Pancreas (tissue), 10 donors: Measurements from ENCODE around the gene IQCN. TPM values are rescaled to one million over a fixed set of nuclear protein-coding genes. Genes with fewer than 3 reads are reported as not detected.
A peak's percentile ranks its signal among the peaks of the same experiment; 100 is the strongest.

Experiments used
- ATAC-seq, 4 donors: fragments of 200-7000 bp; cut with Tn5 transposase; one replicate each; pipeline versions ENCODE4 v1.8.0 to v1.9.1; 2020; ENCODE audit warnings: mild to moderate bottlenecking in 4 of 4, moderate library complexity in 4 of 4
- DNase-seq, 6 donors: peaks; one replicate each; pipeline ENCODE4 v3.0.0-alpha.2; 2020
- FAIRE-seq: peaks from 2 replicates; lab custom pipeline; 2012; peaks lifted over from hg19 to GRCh38; lab: Jason Lieb, UNC
- H3K27ac ChIP-seq, 4 donors: fragments of 200-600 bp; sonication (generic); 1 replicate in 3 of 4; 2 replicates in 1 of 4; pipeline versions ENCODE4 v1.5.0 to v1.8.0; 2020
- H3K27me3 ChIP-seq, 4 donors: fragments of 200-600 bp; one replicate each; pipeline ENCODE4 v1.8.0; 2021
- H3K36me3 ChIP-seq, 3 donors: fragments of 200-600 bp; sonication (generic) in 1 of 3; one replicate each; pipeline versions ENCODE4 v1.5.0 to v1.8.0; 2020 to 2021
- H3K4me1 ChIP-seq, 3 donors: fragments of 200-600 bp; one replicate each; pipeline ENCODE4 v1.8.0; 2021
- H3K4me3 ChIP-seq, 4 donors: fragments of 200-600 bp; sonication (generic) in 2 of 4; one replicate each; pipeline versions ENCODE4 v1.5.0 to v1.8.0; 2020 to 2021
- H3K9me3 ChIP-seq, 4 donors: fragments of 200-600 bp; one replicate each; pipeline ENCODE4 v1.8.0; 2021
- WGBS, 2 donors: extraction: QIAGEN DNeasy Blood & Tissue Kit; methylation state at CpG; one replicate each; pipeline ENCODE4 v1.1.7; 2013; 5-methylcytosine and 5-hydroxymethylcytosine counted together
- intact Hi-C, 3 donors: fragments of 100-400 bp; cut with DNase I; formaldehyde crosslinking; loops; one replicate each; pipeline versions ENCODE4 v1.11.1 to v1.14.2; 2022
- polyA plus RNA-seq, 2 donors: library from polyadenylated mRNA; stranded (reverse); fragments of 200-250 nt; gene quantifications; one replicate each; pipeline ENCODE4 v1.2.3, GENCODE V29; 2013
- total RNA-seq, 6 donors: library from RNA; stranded (reverse); fragmentation: NEBNext Ultra II Directional in 4 of 6; extraction: Animal tissue kit (Norgen Biotek cat#: 25700) in 4 of 6; gene quantifications; one replicate each; pipeline versions ENCODE4 v1.2.1 to v1.2.4, GENCODE V29; 2021 to 2023
- TF ChIP-seq, protein P1 (sequence below), 4 donors: fragments of 200-600 bp; sonication (generic) in 3 of 4; IDR thresholded peaks; one replicate each; pipeline versions ENCODE4 v1.5.0 to v1.8.0; 2021; ENCODE audit warnings: antibody characterized with exemption in 4 of 4
- donor health status: healthy with polysubstance abuse.
- donor health status: DM: no; HTN: no; CAD: no; lungs with moderate emphysema.
- donor health status: DM: no; HTN: no; CAD: no.
- donor health status: control.
- donor health status: control.
- donor health status: Bipolar disorder and iron deficiency.
- donor health status: DM: yes; HTN: yes; CAD: no.
- donor health status: DM: no; HTN: no; CAD: no.
- donor health status: DM: no; HTN: no; CAD: no.
- donor health status: DM: yes; HTN: yes; CAD: no.

Gene IQCN, protein sequence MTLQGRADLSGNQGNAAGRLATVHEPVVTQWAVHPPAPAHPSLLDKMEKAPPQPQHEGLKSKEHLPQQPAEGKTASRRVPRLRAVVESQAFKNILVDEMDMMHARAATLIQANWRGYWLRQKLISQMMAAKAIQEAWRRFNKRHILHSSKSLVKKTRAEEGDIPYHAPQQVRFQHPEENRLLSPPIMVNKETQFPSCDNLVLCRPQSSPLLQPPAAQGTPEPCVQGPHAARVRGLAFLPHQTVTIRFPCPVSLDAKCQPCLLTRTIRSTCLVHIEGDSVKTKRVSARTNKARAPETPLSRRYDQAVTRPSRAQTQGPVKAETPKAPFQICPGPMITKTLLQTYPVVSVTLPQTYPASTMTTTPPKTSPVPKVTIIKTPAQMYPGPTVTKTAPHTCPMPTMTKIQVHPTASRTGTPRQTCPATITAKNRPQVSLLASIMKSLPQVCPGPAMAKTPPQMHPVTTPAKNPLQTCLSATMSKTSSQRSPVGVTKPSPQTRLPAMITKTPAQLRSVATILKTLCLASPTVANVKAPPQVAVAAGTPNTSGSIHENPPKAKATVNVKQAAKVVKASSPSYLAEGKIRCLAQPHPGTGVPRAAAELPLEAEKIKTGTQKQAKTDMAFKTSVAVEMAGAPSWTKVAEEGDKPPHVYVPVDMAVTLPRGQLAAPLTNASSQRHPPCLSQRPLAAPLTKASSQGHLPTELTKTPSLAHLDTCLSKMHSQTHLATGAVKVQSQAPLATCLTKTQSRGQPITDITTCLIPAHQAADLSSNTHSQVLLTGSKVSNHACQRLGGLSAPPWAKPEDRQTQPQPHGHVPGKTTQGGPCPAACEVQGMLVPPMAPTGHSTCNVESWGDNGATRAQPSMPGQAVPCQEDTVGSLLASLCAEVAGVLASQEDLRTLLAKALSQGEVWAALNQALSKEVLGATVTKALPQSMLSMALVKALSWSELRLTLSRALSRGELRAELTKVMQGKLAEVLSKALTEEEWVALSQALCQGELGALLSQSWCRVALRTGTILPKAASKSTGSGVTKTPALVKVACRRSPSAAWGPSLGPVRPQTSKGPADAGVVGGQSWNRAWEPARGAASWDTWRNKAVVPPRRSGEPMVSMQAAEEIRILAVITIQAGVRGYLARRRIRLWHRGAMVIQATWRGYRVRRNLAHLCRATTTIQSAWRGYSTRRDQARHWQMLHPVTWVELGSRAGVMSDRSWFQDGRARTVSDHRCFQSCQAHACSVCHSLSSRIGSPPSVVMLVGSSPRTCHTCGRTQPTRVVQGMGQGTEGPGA (N-terminal part only)
- total RNA-seq (1 to 10 TPM; 1.0 to 5.6 (median 1.6) TPM), polyA plus RNA-seq (10 to 100 TPM; 14.7 to 25.3 TPM)

DNA sequence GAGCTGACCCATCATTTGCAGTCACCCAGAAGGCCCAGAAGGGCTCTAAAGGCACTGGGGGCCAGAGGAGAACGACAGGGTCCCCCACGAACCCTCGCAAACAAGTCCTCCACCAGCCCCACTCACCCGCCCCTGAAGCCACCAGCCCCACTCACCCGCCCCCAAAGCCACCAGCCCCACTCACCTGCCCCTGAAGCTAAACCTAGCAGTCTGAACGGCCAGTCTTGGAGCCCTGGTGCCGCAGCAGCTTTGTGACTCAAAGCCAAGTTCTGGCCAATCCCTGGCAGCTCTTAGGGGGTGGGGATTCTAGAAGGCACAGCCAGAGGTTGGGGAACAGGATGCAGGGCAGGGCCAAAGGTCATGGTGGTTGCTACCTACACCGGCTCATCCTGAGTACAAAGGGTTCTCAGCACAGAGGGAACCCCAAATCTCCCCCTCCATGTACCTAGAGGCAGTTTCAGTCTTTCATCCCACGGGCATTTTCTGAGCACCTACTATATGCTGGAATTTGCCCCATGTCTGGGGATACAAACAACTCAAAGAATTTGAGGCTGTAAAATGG, at the start of gene IQCN:
Gene IQCN (minus strand): TSS at position 234 of the 562 bp plus-strand sequence. CDS start 4,974 bp downstream, outside the sequence.
- H3K4me1 ChIP-seq: peaks cover 13 to 44% (median 29%) of the 10 kb centered on the region in 3 donors
- H3K27ac ChIP-seq: peak within 1 kb of the TSS; percentile 42 to 80 (median 74)
- no peaks in the 10 kb centered on the region for H3K9me3 ChIP-seq
- FAIRE-seq: no peak
- TF ChIP-seq, protein P1, sequence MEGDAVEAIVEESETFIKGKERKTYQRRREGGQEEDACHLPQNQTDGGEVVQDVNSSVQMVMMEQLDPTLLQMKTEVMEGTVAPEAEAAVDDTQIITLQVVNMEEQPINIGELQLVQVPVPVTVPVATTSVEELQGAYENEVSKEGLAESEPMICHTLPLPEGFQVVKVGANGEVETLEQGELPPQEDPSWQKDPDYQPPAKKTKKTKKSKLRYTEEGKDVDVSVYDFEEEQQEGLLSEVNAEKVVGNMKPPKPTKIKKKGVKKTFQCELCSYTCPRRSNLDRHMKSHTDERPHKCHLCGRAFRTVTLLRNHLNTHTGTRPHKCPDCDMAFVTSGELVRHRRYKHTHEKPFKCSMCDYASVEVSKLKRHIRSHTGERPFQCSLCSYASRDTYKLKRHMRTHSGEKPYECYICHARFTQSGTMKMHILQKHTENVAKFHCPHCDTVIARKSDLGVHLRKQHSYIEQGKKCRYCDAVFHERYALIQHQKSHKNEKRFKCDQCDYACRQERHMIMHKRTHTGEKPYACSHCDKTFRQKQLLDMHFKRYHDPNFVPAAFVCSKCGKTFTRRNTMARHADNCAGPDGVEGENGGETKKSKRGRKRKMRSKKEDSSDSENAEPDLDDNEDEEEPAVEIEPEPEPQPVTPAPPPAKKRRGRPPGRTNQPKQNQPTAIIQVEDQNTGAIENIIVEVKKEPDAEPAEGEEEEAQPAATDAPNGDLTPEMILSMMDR (IDR thresholded peaks at IDR 0.05): no peak
- DNase-seq: peak in 5 of 6 donors; percentile 41 to 77 (median 65)
- intact Hi-C loops: no loop called here
- 68 to 79% methylated on average over 9 of the region's 9 CpGs for WGBS, 2 donors
- peaks cover 2 to 18% (median 2%) of the 10 kb centered on the region in 3 donors for H3K36me3 ChIP-seq
- H3K27me3 ChIP-seq: no peaks in the 10 kb centered on the region
- ATAC-seq: peak in 3 of 4 donors; percentile 0 to 17 (median 1)
- peak within 1 kb of the TSS in 1 of 4 donors; percentile 5 for H3K4me3 ChIP-seq

DNA sequence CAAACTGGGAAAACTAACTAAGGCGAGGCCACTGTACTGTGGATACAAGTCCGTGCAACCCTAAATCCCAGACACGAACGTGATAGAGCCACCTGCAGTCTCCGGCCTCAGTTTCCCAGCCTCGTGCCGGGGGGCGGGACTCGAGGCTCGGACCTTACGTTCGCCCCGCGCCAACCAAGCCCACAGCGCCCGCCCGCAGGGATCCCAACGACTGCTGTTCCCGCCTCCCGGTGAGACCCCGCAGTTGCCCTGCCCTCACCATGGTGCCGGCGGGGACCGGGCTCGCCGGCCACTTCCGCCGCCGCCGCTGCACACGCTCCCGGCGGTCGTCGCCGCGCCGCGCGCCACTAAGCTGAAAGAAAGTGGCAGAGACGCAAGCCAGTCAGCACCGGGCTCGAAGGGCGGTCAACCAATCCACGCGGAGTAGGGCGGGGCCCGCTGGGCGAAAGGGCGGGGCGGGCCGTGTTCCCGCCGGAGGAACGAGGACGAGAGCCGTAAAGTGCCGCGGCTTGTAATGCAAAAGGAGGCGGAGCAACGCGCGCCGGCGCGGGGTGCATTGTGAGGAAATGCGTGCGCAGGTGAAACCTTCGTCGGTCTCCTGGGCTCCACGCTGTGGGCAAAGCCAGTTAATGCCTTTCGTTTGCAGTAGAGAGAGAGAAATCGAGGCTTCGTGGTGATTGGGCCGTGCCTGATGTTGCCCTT, 48.7 kb upstream of the IQCN start, which contains the start of gene LSM4:
Gene LSM4 (minus strand): TSS at position 318 of the 702 bp plus-strand sequence. CDS start 56 bp downstream, at position 262.
- ATAC-seq: peak; percentile 93 to 99 (median 96)
- H3K27me3 ChIP-seq: no peaks in the 10 kb centered on the region
- H3K9me3 ChIP-seq: no peaks in the 10 kb centered on the region
- TF ChIP-seq, protein P1 (IDR thresholded peaks at IDR 0.05): peak in 1 of 4 donors; percentile 17
- 0% methylated on average over 75 of the region's 75 CpGs for WGBS, 2 donors
- intact Hi-C loops: no loop called here
- DNase-seq: peak; percentile 97 to 99 (median 99)
- peak within 1 kb of the TSS; percentile 80 to 93 (median 86) for H3K27ac ChIP-seq
- peaks cover 7 to 43% (median 15%) of the 10 kb centered on the region in 3 donors for H3K4me1 ChIP-seq
- peak within 1 kb of the TSS; percentile 68 to 80 (median 77) for H3K4me3 ChIP-seq
- FAIRE-seq: peak; percentile 29
- no peaks in the 10 kb centered on the region for H3K36me3 ChIP-seq

DNA sequence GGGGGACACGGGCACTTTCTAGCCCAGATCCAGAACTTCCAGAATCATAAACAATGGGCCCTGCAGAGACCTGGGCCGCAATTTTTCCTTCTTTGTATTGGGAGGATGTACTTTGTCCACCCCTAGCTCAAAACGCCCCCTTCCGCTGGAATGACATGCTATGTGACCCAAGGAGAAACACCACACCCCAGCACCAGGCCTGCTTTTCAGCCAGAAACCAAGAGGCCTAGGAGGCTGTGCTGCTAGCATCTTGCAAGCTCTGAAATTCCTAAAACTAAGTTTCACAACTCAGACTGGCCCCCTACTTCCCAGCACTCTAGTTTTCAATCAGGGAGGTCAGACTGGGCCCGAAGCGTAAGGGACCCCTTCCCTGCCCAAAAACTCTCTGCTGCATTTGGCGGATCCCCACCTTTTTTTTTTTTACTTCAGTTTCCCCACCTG, 48.1 kb upstream of the IQCN start:
- H3K4me1 ChIP-seq: peaks cover 7 to 43% (median 15%) of the 10 kb centered on the region in 3 donors

More for the DNA sequence above, 48.1 kb upstream of the IQCN start:
- Histone ChIP-seq H3K27me3 (no peaks in the 10 kb centered on the region), H3K4me3 (peak overlapping the region; percentile 68 to 80 (median 77)), H3K9me3 (no peaks in the 10 kb centered on the region), H3K36me3 (no peaks in the 10 kb centered on the region), H3K27ac (peak overlapping the region; percentile 70 to 93 (median 86))
- WGBS, 2 donors: 1 to 5% methylated on average over 7 of the region's 7 CpGs
- FAIRE-seq: no peak
- no peak for DNase-seq
- intact Hi-C loops: no loop called here
- ATAC-seq: peak in 1 of 4 donors; percentile 12
- TF ChIP-seq, protein P1 (IDR thresholded peaks at IDR 0.05): no peak
